ENCODE results near the gene ANTXR2.

The ANTXR2 gene

GRCh38 chr4:80010316-80010715 is 62.7 kb downstream of the ANTXR2 start:
- Histone ChIP-seq H3K27me3 (ENCODE audit: control insufficient read depth, insufficient read depth, low read length) (no peaks in the 10 kb centered on the region), H3K9me3 (ENCODE audit: control insufficient read depth, low read length) (no peaks in the 10 kb centered on the region), H3K36me3 (ENCODE audit: control insufficient read depth, insufficient read depth, low read length) (no peaks in the 10 kb centered on the region), H3K4me3 (ENCODE audit: low read depth, low read length) (no peak overlapping the region), H3K4me2 (ENCODE audit: low read length) (no peak overlapping the region), H3K27ac (no peak overlapping the region), H3K4me1 (no peaks in the 10 kb centered on the region), H3K9ac (no peak overlapping the region), H3K79me2 (no peaks in the 10 kb centered on the region), H2AFZ (no peak overlapping the region)
- TF ChIP-seq CTCF (IDR thresholded peaks at IDR 0.05), result no peak

GRCh38 chr4:80009806-80010205 is 63.2 kb downstream of the ANTXR2 start:
- no peaks in the 10 kb centered on the region for H3K9me3 ChIP-seq (ENCODE audit: control insufficient read depth, low read length)
- H3K27ac ChIP-seq, result no peak overlapping the region
- no peak overlapping the region for H2AFZ ChIP-seq
- H3K4me3 ChIP-seq (ENCODE audit: low read depth, low read length), result no peak overlapping the region
- TF ChIP-seq CTCF (IDR thresholded peaks at IDR 0.05), result no peak
- H3K4me2 ChIP-seq (ENCODE audit: low read length), result no peak overlapping the region
- no peaks in the 10 kb centered on the region for H3K79me2 ChIP-seq
- no peak overlapping the region for H3K9ac ChIP-seq
- no peaks in the 10 kb centered on the region for H3K36me3 ChIP-seq (ENCODE audit: control insufficient read depth, insufficient read depth, low read length)
- H3K27me3 ChIP-seq (ENCODE audit: control insufficient read depth, insufficient read depth, low read length), result no peaks in the 10 kb centered on the region
- H3K4me1 ChIP-seq, result no peaks in the 10 kb centered on the region

GRCh38 chr4:80008971-80009370 is 64.1 kb downstream of the ANTXR2 start:
- Histone ChIP-seq H3K27ac (no peak overlapping the region), H3K4me3 (ENCODE audit: low read depth, low read length) (no peak overlapping the region), H3K9ac (no peak overlapping the region), H3K36me3 (ENCODE audit: control insufficient read depth, insufficient read depth, low read length) (no peaks in the 10 kb centered on the region), H3K79me2 (no peaks in the 10 kb centered on the region), H2AFZ (no peak overlapping the region), H3K4me2 (ENCODE audit: low read length) (no peak overlapping the region), H3K27me3 (ENCODE audit: control insufficient read depth, insufficient read depth, low read length) (no peaks in the 10 kb centered on the region), H3K4me1 (no peaks in the 10 kb centered on the region), H3K9me3 (ENCODE audit: control insufficient read depth, low read length) (no peaks in the 10 kb centered on the region)
- no peak for TF ChIP-seq CTCF (IDR thresholded peaks at IDR 0.05)

GRCh38 chr4:80008351-80008750 is 64.7 kb downstream of the ANTXR2 start:
- no peak for TF ChIP-seq CTCF (IDR thresholded peaks at IDR 0.05)

GRCh38 chr4:80007745-80008149 is 65.3 kb downstream of the ANTXR2 start:
- H3K9me3 ChIP-seq (ENCODE audit: control insufficient read depth, low read length), result no peaks in the 10 kb centered on the region
- H3K4me2 ChIP-seq (ENCODE audit: low read length), result no peak overlapping the region
- H3K4me1 ChIP-seq, result no peaks in the 10 kb centered on the region
- H3K27ac ChIP-seq, result no peak overlapping the region
- no peaks in the 10 kb centered on the region for H3K79me2 ChIP-seq
- H2AFZ ChIP-seq, result no peak overlapping the region
- H3K9ac ChIP-seq, result no peak overlapping the region
- H3K27me3 ChIP-seq (ENCODE audit: control insufficient read depth, insufficient read depth, low read length), result no peaks in the 10 kb centered on the region
- no peaks in the 10 kb centered on the region for H3K36me3 ChIP-seq (ENCODE audit: control insufficient read depth, insufficient read depth, low read length)
- no peak overlapping the region for H3K4me3 ChIP-seq (ENCODE audit: low read depth, low read length)
- TF ChIP-seq CTCF (IDR thresholded peaks at IDR 0.05), result no peak

More at GRCh38 chr4:80008351-80008750, 64.7 kb downstream of the ANTXR2 start:
- Histone ChIP-seq H3K79me2 (no peaks in the 10 kb centered on the region), H3K27ac (no peak overlapping the region), H3K4me1 (no peaks in the 10 kb centered on the region), H3K4me3 (ENCODE audit: low read depth, low read length) (no peak overlapping the region), H3K9ac (no peak overlapping the region), H3K27me3 (ENCODE audit: control insufficient read depth, insufficient read depth, low read length) (no peaks in the 10 kb centered on the region), H3K4me2 (ENCODE audit: low read length) (no peak overlapping the region), H2AFZ (no peak overlapping the region), H3K36me3 (ENCODE audit: control insufficient read depth, insufficient read depth, low read length) (no peaks in the 10 kb centered on the region), H3K9me3 (ENCODE audit: control insufficient read depth, low read length) (no peaks in the 10 kb centered on the region)

All from parathyroid adenoma (tissue), 2 donors.